GM21390 (cell line): ENCODE results near the gene ZNF688.
"Not testable (repeated sequence)": the region's sequence is repeated elsewhere in the genome, so short reads cannot be mapped to it uniquely, and the experiment has no call there.

ENCODE experiments used
- ATAC-seq: cut with Tn5 transposase; IDR thresholded peaks from one replicate; pipeline ENCODE4 v1.9.1; 2021; ENCODE audit not compliant: unreplicated experiment

ZNF688 gene

GRCh38 chr16:30557957-30558788 is 13.3 kb downstream of the ZNF688 start, which contains the start of gene ZNF764:
Gene ZNF764 (minus strand): TSS chr16:30558374. CDS start chr16:30558182, 192 bp downstream.
- peak; percentile 87 for ATAC-seq

- ATAC-seq: no peak
Measured at GRCh38 chr16:30557707-30557956, 13.9 kb downstream of the ZNF688 start.

GRCh38 chr16:30556125-30556473 is 15.4 kb downstream of the ZNF688 start:
- no peak for ATAC-seq

GRCh38 chr16:30555315-30556124 is 16.0 kb downstream of the ZNF688 start:
- no peak for ATAC-seq

GRCh38 chr16:30554557-30555314 is 16.8 kb downstream of the ZNF688 start:
- ATAC-seq: no peak

- no peak for ATAC-seq
Measured at GRCh38 chr16:30553393-30553899, 18.1 kb downstream of the ZNF688 start.

- ATAC-seq: no peak
Measured at GRCh38 chr16:30552956-30553355, 18.6 kb downstream of the ZNF688 start.

GRCh38 chr16:30551781-30552180 is 19.7 kb downstream of the ZNF688 start:
- ATAC-seq: no peak

- ATAC-seq: no peak
Measured at GRCh38 chr16:30548416-30549253, 22.9 kb downstream of the ZNF688 start.

- ATAC-seq: no peak
Measured at GRCh38 chr16:30546115-30546514, 25.4 kb downstream of the ZNF688 start.

- ATAC-seq: no peak
Measured at GRCh38 chr16:30543067-30543466, 28.4 kb downstream of the ZNF688 start.

- no peak for ATAC-seq
Measured at GRCh38 chr16:30541502-30542329, 29.8 kb downstream of the ZNF688 start.

GRCh38 chr16:30540916-30541464 is 30.5 kb downstream of the ZNF688 start:
- ATAC-seq: not testable (repeated sequence)

GRCh38 chr16:30539986-30540526 is 31.5 kb downstream of the ZNF688 start:
- ATAC-seq: not testable (repeated sequence)

GRCh38 chr16:30539000-30539964 is 32.2 kb downstream of the ZNF688 start:
- ATAC-seq: no peak

- ATAC-seq: not testable (repeated sequence)
Measured at GRCh38 chr16:30536391-30537024, 35.0 kb downstream of the ZNF688 start.

GRCh38 chr16:30535777-30536190 is 35.7 kb downstream of the ZNF688 start:
- no peak for ATAC-seq
